Neuron (in vitro differentiated cells): ENCODE data around the gene METTL21A.
"Not testable (repeated sequence)": the region's sequence is repeated elsewhere in the genome, so short reads cannot be mapped to it uniquely, and the experiment has no call there.

Source experiments
- H2AFZ ChIP-seq: one replicate; pipeline ENCODE4 v1.6.1; 2013; ENCODE audit warnings: low read depth, mild to moderate bottlenecking, inconsistent platforms, low read length, moderate library complexity
- H3K27me3 ChIP-seq: one replicate; pipeline ENCODE4 v1.6.1; 2013; ENCODE audit warnings: low read length; ENCODE audit not compliant: insufficient read depth
- H3K36me3 ChIP-seq: one replicate; pipeline ENCODE4 v1.6.1; 2013; ENCODE audit warnings: low read length; ENCODE audit not compliant: insufficient read depth
- H3K4me1 ChIP-seq: one replicate; pipeline ENCODE4 v1.6.1; 2013; ENCODE audit warnings: low read length; ENCODE audit not compliant: insufficient read depth
- H3K4me3 ChIP-seq: 2 replicates; pipeline ENCODE4 v1.5.1; 2013; ENCODE audit warnings: mild to moderate bottlenecking, low read length, moderate library complexity
- H3K9me3 ChIP-seq: one replicate; pipeline ENCODE4 v1.6.1; 2013; ENCODE audit warnings: low read length

Gene METTL21A

DNA sequence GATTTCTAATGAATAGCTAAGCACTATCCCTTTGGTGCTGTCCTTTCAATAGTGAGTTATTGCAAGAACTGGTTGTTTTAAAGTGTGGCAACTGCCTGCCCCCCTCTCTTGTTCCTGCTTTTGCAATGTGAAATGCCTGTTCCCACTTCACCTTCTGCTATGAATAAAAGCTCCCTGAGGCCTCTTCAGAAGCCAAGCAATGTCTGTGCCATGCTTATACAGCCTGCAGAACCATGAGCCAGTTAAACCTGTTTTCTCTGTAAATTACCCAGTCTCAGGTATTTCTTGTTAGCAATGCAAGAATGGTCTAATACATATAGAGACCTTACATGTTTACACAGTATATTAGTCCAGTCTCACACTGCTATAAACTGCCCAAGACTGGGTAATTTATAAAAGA is 15.0 kb upstream of the METTL21A start:
- Histone ChIP-seq H3K9me3 (no peaks in the 10 kb centered on the region), H3K36me3 (no peaks in the 10 kb centered on the region), H3K4me3 (no peak overlapping the region), H3K4me1 (no peaks in the 10 kb centered on the region), H3K27me3 (no peaks in the 10 kb centered on the region), H2AFZ (no peak overlapping the region)

GRCh38 chr2:207639288-207639687 is 14.1 kb upstream of the METTL21A start:
- H3K27me3 ChIP-seq, H2AFZ ChIP-seq, H3K9me3 ChIP-seq, H3K4me1 ChIP-seq, H3K4me3 ChIP-seq, H3K36me3 ChIP-seq: not testable (repeated sequence)

GRCh38 chr2:207635468-207636200 is 10.4 kb upstream of the METTL21A start:
- Histone ChIP-seq H2AFZ (no peak overlapping the region), H3K36me3 (no peaks in the 10 kb centered on the region)

DNA sequence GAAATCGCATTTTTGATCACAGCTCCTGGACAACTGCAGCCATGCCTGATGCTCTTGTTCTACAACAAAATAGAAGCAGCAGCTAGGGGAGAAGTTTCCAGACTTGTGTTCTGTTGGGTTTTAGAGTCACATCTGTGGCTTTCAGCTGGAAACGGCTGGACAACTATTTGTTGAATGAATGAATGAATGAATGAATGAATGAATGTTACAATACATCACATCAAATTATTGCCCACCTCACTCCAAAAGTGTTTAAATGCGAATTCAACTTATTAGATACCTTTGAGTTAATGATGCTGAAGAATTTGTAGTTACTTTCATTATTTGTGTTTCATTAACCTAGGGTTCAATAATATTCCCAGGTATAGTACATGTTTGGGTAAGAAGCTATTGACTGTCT is 8.5 kb upstream of the METTL21A start:
- Histone ChIP-seq H3K36me3 (no peaks in the 10 kb centered on the region), H3K4me1 (no peaks in the 10 kb centered on the region), H3K27me3 (no peaks in the 10 kb centered on the region), H3K4me3 (no peak overlapping the region), H2AFZ (no peak overlapping the region), H3K9me3 (no peaks in the 10 kb centered on the region)

More at GRCh38 chr2:207635468-207636200, 10.4 kb upstream of the METTL21A start:
- no peaks in the 10 kb centered on the region for H3K27me3 ChIP-seq
- H3K4me3 ChIP-seq, result no peak overlapping the region
- H3K4me1 ChIP-seq, result no peaks in the 10 kb centered on the region
- H3K9me3 ChIP-seq, result no peaks in the 10 kb centered on the region

DNA sequence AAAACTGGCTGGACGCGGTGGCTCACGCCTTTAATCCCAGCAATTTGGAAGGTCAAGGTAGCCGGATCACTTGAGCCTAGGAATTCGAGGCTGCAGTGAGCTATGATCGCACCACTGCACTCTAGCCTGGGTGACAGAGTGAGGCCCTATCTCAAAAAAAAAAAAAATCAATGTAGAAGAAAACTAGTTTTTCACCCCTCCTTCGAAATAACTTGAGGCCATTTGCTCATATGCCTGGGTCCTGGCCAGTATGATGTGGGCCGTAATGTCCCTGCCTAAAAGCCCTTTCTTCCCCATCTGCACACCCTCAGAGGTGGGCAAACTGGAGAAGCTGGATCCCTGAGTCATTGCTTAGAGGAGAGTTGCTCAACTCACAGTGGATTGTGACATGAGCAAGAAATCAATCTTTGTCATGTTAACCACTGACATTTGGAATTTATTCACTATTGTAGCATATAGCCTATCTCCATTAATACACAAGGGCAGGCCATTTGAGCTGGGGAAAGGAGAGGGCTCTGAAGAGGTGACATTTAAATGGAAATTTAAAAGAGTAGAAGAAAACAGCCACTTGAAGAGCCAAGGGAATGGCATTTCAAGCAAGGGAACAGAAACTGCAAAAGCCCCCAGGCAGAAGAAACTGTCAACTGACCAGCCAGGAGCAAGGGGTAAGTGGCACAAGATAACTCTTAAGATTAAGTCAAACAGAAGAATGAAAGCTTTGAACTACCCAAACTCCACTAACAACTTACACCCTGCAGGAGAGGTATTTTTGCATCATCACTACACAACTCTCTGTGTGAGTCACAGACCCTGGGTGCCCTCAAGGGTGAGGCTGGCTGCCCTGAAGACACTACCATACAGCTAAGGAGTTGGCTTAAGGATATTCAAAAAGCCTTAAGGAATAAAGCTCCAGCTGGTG is 7.6 kb upstream of the METTL21A start:
- Histone ChIP-seq H3K27me3 (no peaks in the 10 kb centered on the region), H3K4me3 (no peak overlapping the region), H3K9me3 (no peaks in the 10 kb centered on the region), H3K4me1 (no peaks in the 10 kb centered on the region), H2AFZ (no peak overlapping the region), H3K36me3 (no peaks in the 10 kb centered on the region)

DNA sequence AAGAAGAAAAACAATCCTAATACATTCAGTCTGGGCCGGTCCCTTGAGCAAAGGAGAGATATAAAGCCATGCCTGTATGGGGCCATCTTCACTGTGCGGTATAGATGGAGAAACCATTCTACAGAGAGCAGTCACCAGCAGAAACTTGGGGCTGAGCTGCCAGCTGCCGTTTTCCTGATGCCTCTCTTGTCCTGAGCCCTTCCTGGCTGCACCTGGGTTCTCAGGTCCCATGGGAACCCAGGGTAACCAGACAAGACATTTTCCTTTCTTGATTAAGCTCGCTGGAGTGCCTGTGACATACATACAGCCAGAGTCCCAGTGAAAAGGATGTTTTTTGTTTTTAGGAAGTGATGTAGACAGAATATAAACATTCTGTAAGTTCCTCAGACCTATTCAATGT is 5.3 kb upstream of the METTL21A start:
- no peak overlapping the region for H2AFZ ChIP-seq
- no peak overlapping the region for H3K4me3 ChIP-seq
- no peaks in the 10 kb centered on the region for H3K4me1 ChIP-seq
- H3K27me3 ChIP-seq, result no peaks in the 10 kb centered on the region
- H3K36me3 ChIP-seq, result no peaks in the 10 kb centered on the region
- H3K9me3 ChIP-seq, result no peaks in the 10 kb centered on the region

DNA sequence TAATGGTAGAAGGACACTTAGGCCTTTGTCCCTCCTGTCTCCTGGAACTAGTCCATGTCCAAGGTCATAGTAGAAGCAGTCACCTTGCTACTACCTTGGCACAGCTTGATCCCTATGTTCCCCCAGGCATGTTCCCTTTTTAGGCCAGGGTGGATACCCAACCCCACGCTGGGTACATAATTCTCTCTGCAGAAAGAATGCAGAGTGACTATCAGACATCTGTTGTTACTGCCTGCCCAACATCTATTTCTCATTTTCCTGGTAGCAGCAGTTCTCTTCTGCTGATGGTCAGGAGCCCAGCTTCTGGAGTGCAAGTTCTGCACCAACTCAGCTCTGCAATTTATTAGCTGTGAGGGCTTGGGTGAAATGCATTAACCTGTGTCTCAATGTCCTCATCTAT is 4.4 kb upstream of the METTL21A start:
- Histone ChIP-seq H3K4me1 (no peaks in the 10 kb centered on the region), H3K9me3 (no peaks in the 10 kb centered on the region), H3K36me3 (no peaks in the 10 kb centered on the region), H3K27me3 (no peaks in the 10 kb centered on the region), H3K4me3 (no peak overlapping the region), H2AFZ (no peak overlapping the region)

- Histone ChIP-seq H3K27me3 (no peaks in the 10 kb centered on the region), H3K4me1 (peaks cover 8% of the 10 kb centered on the region), H3K9me3 (no peaks in the 10 kb centered on the region), H3K36me3 (peaks cover 24% of the 10 kb centered on the region), H3K4me3 (peak overlapping the region; percentile 69), H2AFZ (peak overlapping the region; percentile 97)
Observed at GRCh38 chr2:207624185-207625013, 795 bp downstream of the METTL21A start.

DNA sequence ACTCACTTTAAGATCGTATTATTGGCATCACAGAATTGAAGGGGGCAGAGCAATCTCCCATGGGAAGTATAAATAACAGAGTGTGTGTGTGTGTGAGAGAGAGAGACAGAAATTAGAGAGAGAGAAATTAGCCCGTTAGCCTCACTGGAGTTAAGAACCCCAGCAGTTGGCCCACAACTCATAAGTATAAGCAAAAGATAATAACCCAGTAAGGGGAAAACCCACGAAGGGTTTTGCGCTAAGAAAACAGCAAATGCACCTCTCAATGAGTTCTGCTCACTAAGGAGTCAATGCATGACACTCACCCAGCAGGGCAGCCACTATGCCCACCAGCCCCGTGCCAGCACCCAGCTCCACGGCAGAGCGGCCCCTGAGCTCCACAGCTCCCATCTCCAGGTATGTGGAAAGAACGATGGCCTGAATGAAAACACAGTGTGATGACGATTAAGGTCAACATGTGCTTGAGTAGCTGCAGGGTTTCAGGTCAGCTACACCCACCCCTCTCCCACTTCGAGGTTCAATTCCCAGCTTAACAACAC is 3.6 kb downstream of the METTL21A start:
- H3K36me3 ChIP-seq, result peaks cover 43% of the 10 kb centered on the region
- H3K9me3 ChIP-seq, result no peaks in the 10 kb centered on the region
- H3K4me3 ChIP-seq, result no peak overlapping the region
- no peaks in the 10 kb centered on the region for H3K27me3 ChIP-seq
- H3K4me1 ChIP-seq, result peaks cover 8% of the 10 kb centered on the region
- no peak overlapping the region for H2AFZ ChIP-seq

DNA sequence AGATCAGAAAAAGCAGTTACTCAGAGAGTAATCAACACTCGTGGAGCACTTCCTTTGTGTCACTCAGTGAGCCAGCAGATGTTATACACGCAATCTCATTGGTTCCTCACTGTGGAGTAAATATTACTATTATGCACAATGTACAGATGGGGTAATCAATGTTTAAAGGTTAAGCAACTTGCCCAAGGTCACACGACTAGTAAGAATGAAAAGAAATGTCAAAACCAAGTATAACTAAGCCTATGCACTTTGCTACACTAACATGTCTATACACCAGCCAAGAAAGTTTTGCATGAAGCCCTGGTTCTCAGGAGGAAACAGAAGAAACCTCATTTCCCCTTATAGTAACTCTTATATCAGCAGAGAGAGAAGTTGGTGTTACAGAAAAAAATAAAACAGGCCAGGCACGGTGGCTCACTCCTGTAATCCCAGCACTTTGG is 5.4 kb downstream of the METTL21A start:
- Histone ChIP-seq H2AFZ (no peak overlapping the region), H3K9me3 (no peaks in the 10 kb centered on the region), H3K4me3 (no peak overlapping the region), H3K36me3 (peaks cover 48% of the 10 kb centered on the region), H3K27me3 (no peaks in the 10 kb centered on the region), H3K4me1 (peaks cover 8% of the 10 kb centered on the region)

GRCh38 chr2:207617011-207617671 is 8.1 kb downstream of the METTL21A start:
- H3K9me3 ChIP-seq, result no peaks in the 10 kb centered on the region
- H3K4me3 ChIP-seq, result no peak overlapping the region
- no peak overlapping the region for H2AFZ ChIP-seq
- no peaks in the 10 kb centered on the region for H3K27me3 ChIP-seq
- H3K4me1 ChIP-seq, result no peaks in the 10 kb centered on the region
- peaks cover 51% of the 10 kb centered on the region for H3K36me3 ChIP-seq

GRCh38 chr2:207616185-207616584 is 9.0 kb downstream of the METTL21A start:
- H3K4me1 ChIP-seq, result no peaks in the 10 kb centered on the region
- H3K4me3 ChIP-seq, result no peak overlapping the region
- H2AFZ ChIP-seq, result no peak overlapping the region
- H3K36me3 ChIP-seq, result peaks cover 44% of the 10 kb centered on the region
- H3K27me3 ChIP-seq, result no peaks in the 10 kb centered on the region
- H3K9me3 ChIP-seq, result no peaks in the 10 kb centered on the region
